HL-60 (cell line): ENCODE measurements around the gene BBIP1.
A peak's percentile ranks its signal among the peaks of the same experiment; 100 is the strongest.

Source experiments
- DNase-seq, 2 experiments: peaks; one replicate each; pipeline ENCODE4 v3.0.0-alpha.2; 2010 to 2020; ENCODE audit warnings: low read depth in 1 of 2, low spot score in 1 of 2
- H3K27ac ChIP-seq: fragments of 250-450 bp; sonication (Bioruptor Pico); replicated peaks from 2 replicates; pipeline ENCODE4 v1.5.1; 2020; ENCODE audit warnings: mild to moderate bottlenecking, moderate library complexity
- H3K27me3 ChIP-seq: fragments of 250-450 bp; sonication (Bioruptor Pico); 2 replicates; pipeline ENCODE4 v1.5.1; 2021; ENCODE audit warnings: mild to moderate bottlenecking, moderate library complexity; ENCODE audit not compliant: insufficient read depth, poor library complexity, severe bottlenecking
- H3K4me3 ChIP-seq: replicated peaks from 2 replicates; pipeline ENCODE4 v1.5.1; 2011; ENCODE audit warnings: mild to moderate bottlenecking, control low read depth, low read length; ENCODE audit not compliant: insufficient read depth
- GABPA ChIP-seq: IDR thresholded peaks from 2 replicates; pipeline ENCODE4 v1.6.1; 2012; ENCODE audit warnings: low read depth
- POLR2AphosphoS5 ChIP-seq: IDR thresholded peaks from 2 replicates; pipeline ENCODE4 v1.6.1; 2012; ENCODE audit warnings: low read depth
- SPI1 ChIP-seq: IDR thresholded peaks from 2 replicates; pipeline ENCODE4 v1.6.1; 2012; ENCODE audit warnings: low read depth, mild to moderate bottlenecking, borderline replicate concordance
- TF ChIP-seq, protein P1 (sequence below): IDR thresholded peaks from 2 replicates; pipeline ENCODE4 v1.6.1; 2012; ENCODE audit warnings: low read depth; ENCODE audit not compliant: insufficient replicate concordance
- TF ChIP-seq, protein P2 (sequence below): IDR thresholded peaks from one replicate; pipeline ENCODE4 v1.5.1; 2011; ENCODE audit warnings: low read length, control low read depth, inconsistent platforms; ENCODE audit not compliant: insufficient read depth

Gene BBIP1

DNA sequence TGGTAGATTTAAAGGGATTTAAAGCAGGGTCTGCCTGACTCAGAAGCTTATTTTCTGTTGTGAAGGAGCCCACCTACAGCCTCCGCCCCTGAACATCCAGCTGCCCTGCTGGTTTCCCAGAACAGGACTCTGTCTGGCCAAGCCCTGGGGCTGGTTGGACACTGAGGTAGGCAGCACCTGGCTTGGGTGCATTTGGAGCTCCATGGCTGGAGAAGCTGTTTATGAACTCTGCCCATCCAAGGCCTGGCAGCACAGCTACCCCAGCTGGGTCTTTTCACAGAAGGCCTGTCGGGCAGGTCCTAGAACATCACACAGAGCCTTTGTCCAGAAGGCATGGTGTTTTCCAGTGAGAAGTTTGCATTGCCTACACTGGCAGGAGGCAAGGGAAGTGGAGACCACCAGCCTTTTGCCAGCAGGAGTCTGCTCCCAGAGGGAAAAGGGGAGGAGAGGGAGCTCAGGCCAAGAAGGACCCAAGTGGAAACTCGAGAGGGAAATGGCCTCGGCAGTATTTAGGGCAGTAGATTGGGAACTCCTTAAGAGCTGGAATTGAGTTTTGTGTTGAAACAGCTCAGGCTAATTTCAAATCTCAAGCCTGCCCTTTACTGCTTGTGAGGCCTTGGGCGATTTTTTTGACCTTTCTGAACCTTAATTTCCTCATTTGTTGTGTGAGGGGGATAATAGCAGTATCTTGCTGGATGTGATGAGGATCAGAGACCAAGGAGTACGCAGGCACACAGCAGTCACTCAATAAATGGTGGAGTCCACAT is 59.6 kb downstream of the BBIP1 start:
- Histone ChIP-seq H3K27me3 (no peaks in the 10 kb centered on the region), H3K27ac (peak overlapping the region; percentile 86), H3K4me3 (no peak overlapping the region)
- DNase-seq = no peak
- no peak for TF ChIP-seq SPI1
- TF ChIP-seq POLR2AphosphoS5 = no peak
- peak; percentile 21; the same call in 1 of the 2 replicates for TF ChIP-seq GABPA

DNA sequence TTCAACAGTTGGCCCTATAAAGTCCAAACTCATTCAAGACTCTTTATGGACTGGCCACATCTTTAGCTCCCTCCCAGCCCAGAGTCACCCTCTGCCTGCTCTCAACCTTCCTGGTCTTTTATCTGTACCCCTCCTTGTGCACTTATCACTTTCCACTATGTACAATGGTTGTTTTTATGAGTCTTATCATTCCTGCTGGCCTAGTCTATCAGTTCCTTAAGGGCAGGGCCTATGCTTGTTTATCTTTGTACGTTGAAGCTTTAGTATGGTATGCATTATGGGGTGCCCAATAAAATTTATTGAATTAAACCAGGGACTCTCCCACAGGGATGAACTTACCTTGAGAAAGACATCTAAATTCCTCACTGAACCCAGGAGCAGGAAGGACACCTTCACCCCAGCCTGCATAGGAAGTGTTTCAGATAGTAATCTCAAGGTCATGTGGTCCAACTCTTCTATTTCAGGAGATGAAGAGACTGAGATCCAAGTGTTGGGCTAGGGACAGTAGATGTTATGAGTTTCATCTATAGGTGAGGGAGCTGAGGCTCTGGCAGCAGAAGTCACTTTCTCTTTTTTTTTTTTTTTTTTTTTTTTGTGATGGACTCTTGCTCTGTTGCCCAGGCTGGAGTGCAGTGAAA is 60.6 kb downstream of the BBIP1 start:
- H3K27me3 ChIP-seq = no peaks in the 10 kb centered on the region
- no peak overlapping the region for H3K4me3 ChIP-seq
- TF ChIP-seq SPI1 (no peak), POLR2AphosphoS5 (no peak), GABPA (no peak)
- TF ChIP-seq, protein P1, sequence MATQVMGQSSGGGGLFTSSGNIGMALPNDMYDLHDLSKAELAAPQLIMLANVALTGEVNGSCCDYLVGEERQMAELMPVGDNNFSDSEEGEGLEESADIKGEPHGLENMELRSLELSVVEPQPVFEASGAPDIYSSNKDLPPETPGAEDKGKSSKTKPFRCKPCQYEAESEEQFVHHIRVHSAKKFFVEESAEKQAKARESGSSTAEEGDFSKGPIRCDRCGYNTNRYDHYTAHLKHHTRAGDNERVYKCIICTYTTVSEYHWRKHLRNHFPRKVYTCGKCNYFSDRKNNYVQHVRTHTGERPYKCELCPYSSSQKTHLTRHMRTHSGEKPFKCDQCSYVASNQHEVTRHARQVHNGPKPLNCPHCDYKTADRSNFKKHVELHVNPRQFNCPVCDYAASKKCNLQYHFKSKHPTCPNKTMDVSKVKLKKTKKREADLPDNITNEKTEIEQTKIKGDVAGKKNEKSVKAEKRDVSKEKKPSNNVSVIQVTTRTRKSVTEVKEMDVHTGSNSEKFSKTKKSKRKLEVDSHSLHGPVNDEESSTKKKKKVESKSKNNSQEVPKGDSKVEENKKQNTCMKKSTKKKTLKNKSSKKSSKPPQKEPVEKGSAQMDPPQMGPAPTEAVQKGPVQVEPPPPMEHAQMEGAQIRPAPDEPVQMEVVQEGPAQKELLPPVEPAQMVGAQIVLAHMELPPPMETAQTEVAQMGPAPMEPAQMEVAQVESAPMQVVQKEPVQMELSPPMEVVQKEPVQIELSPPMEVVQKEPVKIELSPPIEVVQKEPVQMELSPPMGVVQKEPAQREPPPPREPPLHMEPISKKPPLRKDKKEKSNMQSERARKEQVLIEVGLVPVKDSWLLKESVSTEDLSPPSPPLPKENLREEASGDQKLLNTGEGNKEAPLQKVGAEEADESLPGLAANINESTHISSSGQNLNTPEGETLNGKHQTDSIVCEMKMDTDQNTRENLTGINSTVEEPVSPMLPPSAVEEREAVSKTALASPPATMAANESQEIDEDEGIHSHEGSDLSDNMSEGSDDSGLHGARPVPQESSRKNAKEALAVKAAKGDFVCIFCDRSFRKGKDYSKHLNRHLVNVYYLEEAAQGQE = no peak
- TF ChIP-seq, protein P2, sequence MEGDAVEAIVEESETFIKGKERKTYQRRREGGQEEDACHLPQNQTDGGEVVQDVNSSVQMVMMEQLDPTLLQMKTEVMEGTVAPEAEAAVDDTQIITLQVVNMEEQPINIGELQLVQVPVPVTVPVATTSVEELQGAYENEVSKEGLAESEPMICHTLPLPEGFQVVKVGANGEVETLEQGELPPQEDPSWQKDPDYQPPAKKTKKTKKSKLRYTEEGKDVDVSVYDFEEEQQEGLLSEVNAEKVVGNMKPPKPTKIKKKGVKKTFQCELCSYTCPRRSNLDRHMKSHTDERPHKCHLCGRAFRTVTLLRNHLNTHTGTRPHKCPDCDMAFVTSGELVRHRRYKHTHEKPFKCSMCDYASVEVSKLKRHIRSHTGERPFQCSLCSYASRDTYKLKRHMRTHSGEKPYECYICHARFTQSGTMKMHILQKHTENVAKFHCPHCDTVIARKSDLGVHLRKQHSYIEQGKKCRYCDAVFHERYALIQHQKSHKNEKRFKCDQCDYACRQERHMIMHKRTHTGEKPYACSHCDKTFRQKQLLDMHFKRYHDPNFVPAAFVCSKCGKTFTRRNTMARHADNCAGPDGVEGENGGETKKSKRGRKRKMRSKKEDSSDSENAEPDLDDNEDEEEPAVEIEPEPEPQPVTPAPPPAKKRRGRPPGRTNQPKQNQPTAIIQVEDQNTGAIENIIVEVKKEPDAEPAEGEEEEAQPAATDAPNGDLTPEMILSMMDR = no peak
- no peak for DNase-seq
- peak overlapping the region; percentile 86 for H3K27ac ChIP-seq

DNA sequence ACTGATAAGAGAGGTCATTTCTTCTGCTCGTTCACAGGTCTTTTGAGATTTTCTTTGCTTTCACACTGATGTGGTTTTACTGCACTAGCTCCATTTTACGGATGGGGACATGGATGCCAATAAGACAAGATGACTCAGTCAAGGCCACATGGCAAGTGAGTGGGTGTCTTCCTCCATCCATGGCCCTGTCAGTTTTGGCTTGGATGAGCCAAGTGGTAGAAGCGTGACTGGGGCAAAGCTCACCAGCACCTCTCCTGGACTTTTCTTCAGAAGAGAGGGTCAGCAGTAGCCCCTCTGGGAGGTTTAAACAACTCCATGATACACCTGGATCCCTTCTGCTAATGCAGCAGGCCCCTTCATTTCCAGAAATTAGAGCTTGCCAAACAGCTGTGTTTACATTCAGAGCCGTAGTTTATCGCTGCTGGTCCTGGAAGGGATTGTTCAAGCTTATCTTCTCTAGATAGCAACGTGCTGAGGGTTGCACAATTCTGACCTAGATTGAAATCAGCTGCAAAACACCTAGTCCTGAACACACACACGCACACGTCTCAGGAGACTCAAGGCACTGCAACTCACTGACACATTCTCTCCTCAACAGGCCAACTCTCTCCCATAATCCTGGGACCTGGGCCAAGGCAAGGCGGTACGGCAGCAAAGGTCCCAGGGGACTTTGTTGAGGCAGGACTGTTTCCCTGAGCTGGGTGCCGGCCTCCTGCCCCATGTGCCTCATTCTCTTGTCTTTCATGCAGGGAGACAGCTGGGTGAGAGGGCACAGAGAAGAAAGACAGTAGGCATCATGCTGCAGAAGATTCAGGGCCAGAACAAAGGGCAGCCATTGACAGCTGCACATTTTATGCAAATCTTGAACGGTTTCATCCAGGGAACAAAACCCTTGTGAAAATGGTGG is 61.5 kb downstream of the BBIP1 start:
- Histone ChIP-seq H3K4me3 (no peak overlapping the region), H3K27me3 (no peaks in the 10 kb centered on the region), H3K27ac (peak overlapping the region; percentile 86)
- TF ChIP-seq GABPA (no peak), POLR2AphosphoS5 (peak; percentile 62; the same call in 1 of the 2 replicates)
- DNase-seq = peak; percentile 82 to 95

DNA sequence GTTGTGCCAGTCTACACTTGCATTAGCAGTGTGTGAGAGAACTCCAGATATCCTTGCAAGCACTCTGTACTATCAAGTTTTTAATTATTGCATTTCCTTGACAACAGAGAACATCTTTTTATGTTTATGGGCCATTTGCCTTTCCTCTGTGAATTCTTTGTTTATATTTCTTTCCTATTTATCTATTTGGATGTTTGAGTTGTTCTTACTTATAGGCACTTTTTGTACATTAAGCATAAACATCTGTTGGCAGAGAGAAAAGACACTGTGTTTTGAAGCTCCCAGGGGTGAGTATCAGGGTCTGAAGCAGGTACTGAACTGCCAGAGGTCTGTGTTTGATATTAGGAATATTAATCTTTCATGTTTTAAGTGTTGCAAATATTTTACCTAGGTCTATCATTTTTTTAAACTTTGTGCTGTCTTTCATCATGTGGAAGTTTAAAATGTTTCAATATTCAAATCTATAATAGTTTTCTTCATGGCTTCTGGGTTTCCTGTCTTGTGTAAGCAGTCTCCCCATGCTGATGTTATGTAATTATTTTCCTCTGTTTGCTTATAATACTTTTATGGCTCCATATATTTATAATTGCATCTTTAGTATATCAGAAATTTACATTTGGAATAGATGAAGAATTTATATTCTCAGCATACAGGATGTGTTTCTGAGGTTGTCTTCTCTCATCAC is 64.9 kb downstream of the BBIP1 start:
- Histone ChIP-seq H3K4me3 (no peak overlapping the region), H3K27me3 (no peaks in the 10 kb centered on the region), H3K27ac (peak overlapping the region; percentile 38)
- TF ChIP-seq, protein P1 = no peak
- TF ChIP-seq SPI1 (no peak), GABPA (no peak), POLR2AphosphoS5 (no peak)
- TF ChIP-seq, protein P2 = no peak
- DNase-seq = no peak
